Parathyroid adenoma (tissue), 2 donors: ENCODE data around the gene LSM7.

ENCODE experiments used
- H2AFZ ChIP-seq: fragments of 300-600 bp; sonication (generic); one replicate; pipeline ENCODE4 v1.7.0; 2017; ENCODE audit warnings: antibody characterized with exemption, mild to moderate bottlenecking
- H3K27ac ChIP-seq: fragments of 300-600 bp; sonication (generic); one replicate; pipeline ENCODE4 v1.7.0; 2017
- H3K27me3 ChIP-seq: fragments of 300-600 bp; sonication (generic); one replicate; pipeline ENCODE4 v1.7.0; 2017; ENCODE audit warnings: low read length; ENCODE audit not compliant: control insufficient read depth, insufficient read depth
- H3K36me3 ChIP-seq: fragments of 300-600 bp; sonication (generic); one replicate; pipeline ENCODE4 v1.7.0; 2017; ENCODE audit warnings: low read length; ENCODE audit not compliant: control insufficient read depth, insufficient read depth
- H3K4me1 ChIP-seq: fragments of 300-600 bp; sonication (generic); one replicate; pipeline ENCODE4 v1.7.0; 2017; ENCODE audit warnings: control low read depth
- H3K4me2 ChIP-seq: fragments of 300-600 bp; sonication (generic); one replicate; pipeline ENCODE4 v1.7.0; 2017; ENCODE audit warnings: low read length
- H3K4me3 ChIP-seq: fragments of 300-600 bp; sonication (generic); one replicate; pipeline ENCODE4 v1.7.0; 2017; ENCODE audit warnings: low read depth, low read length
- H3K79me2 ChIP-seq: fragments of 300-600 bp; sonication (generic); one replicate; pipeline ENCODE4 v1.7.0; 2017; ENCODE audit warnings: control low read depth
- H3K9ac ChIP-seq: fragments of 300-600 bp; sonication (generic); one replicate; pipeline ENCODE4 v1.7.0; 2017; ENCODE audit warnings: mild to moderate bottlenecking
- H3K9me3 ChIP-seq: fragments of 300-600 bp; sonication (generic); one replicate; pipeline ENCODE4 v1.7.0; 2017; ENCODE audit warnings: low read length; ENCODE audit not compliant: control insufficient read depth
- CTCF ChIP-seq: fragments of 300-600 bp; sonication (generic); IDR thresholded peaks from one replicate; pipeline ENCODE4 v1.7.0; 2017; ENCODE audit warnings: antibody characterized with exemption, mild to moderate bottlenecking
- donor health status: primary hyperparathyroidism.

Gene LSM7

GRCh38 chr19:2328401-2329148 is at the start of gene LSM7, which contains the start of gene SPPL2B:
TSS of gene LSM7 (minus strand) at chr19:2328586. CDS start at chr19:2328566, 20 bp downstream.
TSS of gene SPPL2B (plus strand) at chr19:2328684. CDS start at chr19:2328710, 26 bp downstream.
- Histone ChIP-seq H3K27me3 (no peaks in the 10 kb centered on the region), H3K27ac (peak within 1 kb of the TSS; percentile 45), H3K9me3 (no peaks in the 10 kb centered on the region), H3K79me2 (peaks cover 37% of the 10 kb centered on the region), H3K4me1 (peaks cover 41% of the 10 kb centered on the region), H3K36me3 (no peaks in the 10 kb centered on the region), H3K4me3 (peak within 1 kb of the TSS; percentile 87), H2AFZ (peak within 1 kb of the TSS; percentile 84), H3K4me2 (peak within 1 kb of the TSS; percentile 99), H3K9ac (peak within 1 kb of the TSS; percentile 74)
- TF ChIP-seq CTCF, result no peak

- Histone ChIP-seq H3K4me2 (no peak overlapping the region), H3K79me2 (no peaks in the 10 kb centered on the region), H3K4me3 (no peak overlapping the region), H3K27ac (no peak overlapping the region), H3K36me3 (no peaks in the 10 kb centered on the region), H3K9ac (no peak overlapping the region), H3K9me3 (no peaks in the 10 kb centered on the region), H3K27me3 (no peaks in the 10 kb centered on the region), H2AFZ (no peak overlapping the region), H3K4me1 (peaks cover 8% of the 10 kb centered on the region)
- TF ChIP-seq CTCF, result no peak
These were observed 48.6 kb upstream of the LSM7 start for GRCh38 chr19:2376784-2377519.

- Histone ChIP-seq H2AFZ (no peak overlapping the region), H3K9me3 (no peaks in the 10 kb centered on the region), H3K27me3 (no peaks in the 10 kb centered on the region), H3K79me2 (no peaks in the 10 kb centered on the region), H3K4me1 (no peaks in the 10 kb centered on the region), H3K9ac (no peak overlapping the region), H3K27ac (no peak overlapping the region), H3K4me2 (no peak overlapping the region), H3K4me3 (no peak overlapping the region), H3K36me3 (no peaks in the 10 kb centered on the region)
- TF ChIP-seq CTCF, result no peak
These were observed 47.2 kb upstream of the LSM7 start for GRCh38 chr19:2375353-2376121.

- TF ChIP-seq CTCF, result no peak
- H3K79me2 ChIP-seq, result no peaks in the 10 kb centered on the region
- H3K27ac ChIP-seq, result no peak overlapping the region
- no peaks in the 10 kb centered on the region for H3K36me3 ChIP-seq
- no peak overlapping the region for H2AFZ ChIP-seq
- H3K4me2 ChIP-seq, result no peak overlapping the region
- no peaks in the 10 kb centered on the region for H3K9me3 ChIP-seq
- no peak overlapping the region for H3K9ac ChIP-seq
- H3K4me1 ChIP-seq, result no peaks in the 10 kb centered on the region
- no peaks in the 10 kb centered on the region for H3K27me3 ChIP-seq
- H3K4me3 ChIP-seq, result no peak overlapping the region
These were observed 46.4 kb upstream of the LSM7 start for GRCh38 chr19:2374808-2375207.
